H54 (cell line): ENCODE results near the gene TRIM10.
"Not testable (repeated sequence)": the region's sequence is repeated elsewhere in the genome, so short reads cannot be mapped to it uniquely, and the experiment has no call there.

Experiments used
- DNase-seq: peaks from one replicate; pipeline ENCODE4 v3.0.0; 2011; ENCODE audit warnings: low spot score, mixed read lengths; ENCODE audit not compliant: insufficient read length
- FAIRE-seq: peaks from 3 replicates; lab custom pipeline; 2011; peaks lifted over from hg19 to GRCh38; lab: Jason Lieb, UNC
- POLR2A ChIP-seq: IDR thresholded peaks from 2 replicates; pipeline ENCODE4 v1.6.1; 2011; ENCODE audit warnings: low read depth, mild to moderate bottlenecking, low read length

Gene TRIM10

GRCh38 chr6:30136570-30137286, 24.3 kb downstream of the TRIM10 start:
- no peak for TF ChIP-seq POLR2A
- FAIRE-seq (no peak), DNase-seq (no peak)

DNA sequence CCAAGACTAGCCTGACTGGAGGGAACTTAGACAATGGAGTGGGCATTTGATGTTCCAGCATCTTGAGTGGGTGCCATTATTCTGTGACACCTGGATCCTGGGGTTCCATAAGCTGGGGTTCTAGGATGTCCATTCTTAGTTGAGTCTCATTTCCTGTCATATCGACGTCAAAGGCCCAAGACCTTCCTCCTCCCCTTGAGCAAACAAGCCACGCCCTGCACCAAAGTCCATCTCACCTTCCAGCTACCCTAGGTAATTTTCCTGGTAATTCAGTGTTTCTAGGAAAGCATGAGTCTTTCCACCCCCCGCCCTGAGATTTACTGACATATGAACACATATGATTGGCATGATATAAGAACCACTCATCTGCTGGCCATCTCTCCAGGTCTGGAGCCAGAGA, 25.3 kb downstream of the TRIM10 start, which contains the start of gene TRIM40:
TSS of gene TRIM40 (plus strand) at position 384 of the 400 bp plus-strand sequence. CDS start 897 bp downstream, outside the sequence.
- DNase-seq, result no peak
- TF ChIP-seq POLR2A, result no peak
- FAIRE-seq, result no peak

DNA sequence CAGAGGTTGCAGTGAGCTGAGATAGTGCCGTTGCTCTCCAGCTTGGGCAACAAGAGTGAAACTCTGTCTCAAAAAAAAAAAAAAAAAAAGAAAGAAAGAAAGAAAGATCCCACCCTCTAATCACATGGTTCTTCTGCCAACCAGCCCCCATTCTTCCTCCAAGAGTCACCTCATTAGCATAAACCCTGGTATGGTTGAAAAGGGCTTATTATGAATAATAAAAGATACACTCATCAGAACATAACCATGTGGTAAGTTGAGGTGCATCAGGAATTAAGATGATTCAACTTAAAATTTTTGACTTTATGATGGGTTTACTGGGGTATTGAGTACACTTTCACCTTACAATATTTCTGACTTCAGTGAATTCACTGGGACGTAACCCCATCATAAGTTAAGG, 25.9 kb downstream of the TRIM10 start:
- no peak for FAIRE-seq
- TF ChIP-seq POLR2A, result no peak

DNA sequence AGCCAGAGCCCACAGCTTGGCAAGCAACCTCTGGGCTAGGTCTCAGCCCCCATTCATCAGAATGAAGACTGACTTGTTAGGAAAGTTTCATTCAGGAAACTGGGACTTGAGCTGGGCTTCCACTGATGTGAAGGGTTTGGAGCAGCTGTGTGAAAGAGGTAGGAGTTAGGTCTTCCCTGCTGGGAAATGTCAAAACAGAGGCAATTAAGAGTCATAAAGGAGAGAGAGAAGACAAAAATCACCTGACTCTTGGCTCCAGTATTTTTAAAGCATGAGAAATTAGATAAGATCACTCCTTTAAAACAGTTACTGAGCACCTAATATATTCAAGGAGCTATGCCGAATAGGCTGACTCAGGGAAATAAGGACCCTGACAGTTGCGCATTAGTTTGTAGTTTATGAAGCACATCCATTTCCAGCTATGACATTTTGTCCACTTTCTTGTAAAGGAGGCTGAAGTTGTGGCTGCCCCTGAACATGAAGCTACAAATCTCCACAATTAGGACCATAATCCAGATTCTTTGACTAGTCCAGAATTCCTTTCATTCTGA, 29.0 kb downstream of the TRIM10 start:
- DNase-seq, result no peak
- FAIRE-seq, result no peak
- no peak for TF ChIP-seq POLR2A

More for the DNA sequence above, 25.9 kb downstream of the TRIM10 start:
- DNase-seq, result no peak

DNA sequence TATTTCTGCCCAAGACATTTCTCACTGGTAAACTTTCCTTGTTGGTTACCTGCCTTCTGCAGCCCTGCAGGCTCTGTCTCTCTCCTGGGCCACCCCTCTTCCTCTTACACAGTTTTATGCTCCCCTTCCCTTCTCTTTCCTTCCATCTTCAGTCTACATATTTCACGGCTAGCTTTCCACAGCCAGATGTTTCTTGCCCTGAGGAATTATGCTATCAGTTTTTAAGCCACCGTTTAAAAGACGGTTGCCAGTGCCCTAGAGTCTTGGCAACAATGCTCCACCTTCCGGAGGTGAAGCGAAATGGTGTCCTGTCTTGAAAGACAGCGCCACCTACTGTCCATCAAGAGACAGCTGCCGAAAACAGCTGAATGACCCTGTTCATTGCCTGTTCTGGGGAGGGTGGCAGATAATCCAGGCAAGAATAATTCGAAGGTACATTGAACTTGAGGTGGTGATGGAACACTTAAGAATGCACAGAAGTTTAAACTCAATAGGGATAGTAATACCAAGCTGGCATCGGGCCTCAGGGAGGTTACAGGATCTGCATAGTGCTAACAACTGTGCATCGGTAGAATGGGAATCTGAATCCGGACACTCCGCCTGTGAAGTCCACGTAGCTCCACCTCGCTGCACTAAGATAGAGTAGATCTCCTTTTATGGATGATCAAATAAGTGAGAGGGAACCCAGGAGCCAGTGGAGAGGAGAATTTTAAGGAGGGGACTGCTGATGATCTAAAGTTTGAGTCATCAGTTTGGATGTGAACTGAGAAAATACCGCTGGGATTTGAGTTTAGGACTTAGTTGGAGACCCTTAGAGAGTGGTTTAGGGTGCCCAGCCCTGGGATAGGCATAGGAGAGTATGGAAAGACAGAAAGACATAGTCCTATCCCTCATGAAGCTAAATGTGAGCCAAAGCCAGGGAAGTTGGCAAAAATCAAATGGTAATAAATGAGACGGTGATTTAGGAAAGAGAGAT, 29.8 kb downstream of the TRIM10 start:
- no peak for TF ChIP-seq POLR2A
- DNase-seq (peak; percentile 82), FAIRE-seq (peak; percentile 98)

GRCh38 chr6:30130179-30130679, 30.8 kb downstream of the TRIM10 start:
- no peak for DNase-seq
- FAIRE-seq, result no peak
- TF ChIP-seq POLR2A, result no peak

DNA sequence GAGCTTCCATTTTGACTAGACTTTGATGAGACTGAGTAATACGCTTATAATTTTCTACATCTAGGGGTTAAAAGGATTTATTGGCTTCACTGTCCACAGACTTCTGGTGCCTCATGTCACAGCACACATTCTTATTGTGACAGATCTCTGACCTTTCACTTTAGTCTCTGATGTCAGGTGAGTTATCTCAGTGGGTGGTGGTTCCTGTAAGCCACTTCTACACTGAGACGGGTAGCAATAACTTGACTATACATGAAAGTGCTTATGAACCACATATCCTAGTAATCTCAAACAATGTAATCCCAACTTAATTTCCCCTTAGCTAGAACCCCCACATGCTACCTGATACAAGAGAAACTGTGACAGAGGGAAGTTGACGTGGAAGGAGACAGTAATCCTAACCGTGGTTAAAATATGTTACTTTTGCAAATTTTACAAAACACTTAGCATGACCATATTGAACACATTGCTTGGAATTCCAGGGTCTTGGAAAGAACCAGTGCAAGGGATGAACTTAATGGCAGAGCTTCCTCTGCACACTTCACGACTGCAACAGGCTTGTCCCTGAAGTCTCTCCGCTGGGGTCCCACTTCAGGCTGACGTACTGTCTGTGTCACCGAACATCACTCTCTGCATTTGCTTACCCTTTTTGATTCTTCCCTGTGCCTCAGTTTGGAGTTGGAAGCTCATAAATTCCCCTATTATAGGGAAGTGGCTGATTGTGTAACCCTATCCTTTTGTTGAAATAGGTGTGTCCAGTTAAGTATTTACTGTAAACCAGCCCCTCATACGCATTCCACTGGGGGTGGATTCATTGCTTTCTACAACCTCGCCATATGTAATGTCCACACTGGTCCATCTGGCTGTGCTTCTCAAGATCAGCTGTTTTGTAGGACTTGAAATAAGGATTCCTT, 31.5 kb downstream of the TRIM10 start:
- no peak for TF ChIP-seq POLR2A
- FAIRE-seq (no peak), DNase-seq (no peak)

DNA sequence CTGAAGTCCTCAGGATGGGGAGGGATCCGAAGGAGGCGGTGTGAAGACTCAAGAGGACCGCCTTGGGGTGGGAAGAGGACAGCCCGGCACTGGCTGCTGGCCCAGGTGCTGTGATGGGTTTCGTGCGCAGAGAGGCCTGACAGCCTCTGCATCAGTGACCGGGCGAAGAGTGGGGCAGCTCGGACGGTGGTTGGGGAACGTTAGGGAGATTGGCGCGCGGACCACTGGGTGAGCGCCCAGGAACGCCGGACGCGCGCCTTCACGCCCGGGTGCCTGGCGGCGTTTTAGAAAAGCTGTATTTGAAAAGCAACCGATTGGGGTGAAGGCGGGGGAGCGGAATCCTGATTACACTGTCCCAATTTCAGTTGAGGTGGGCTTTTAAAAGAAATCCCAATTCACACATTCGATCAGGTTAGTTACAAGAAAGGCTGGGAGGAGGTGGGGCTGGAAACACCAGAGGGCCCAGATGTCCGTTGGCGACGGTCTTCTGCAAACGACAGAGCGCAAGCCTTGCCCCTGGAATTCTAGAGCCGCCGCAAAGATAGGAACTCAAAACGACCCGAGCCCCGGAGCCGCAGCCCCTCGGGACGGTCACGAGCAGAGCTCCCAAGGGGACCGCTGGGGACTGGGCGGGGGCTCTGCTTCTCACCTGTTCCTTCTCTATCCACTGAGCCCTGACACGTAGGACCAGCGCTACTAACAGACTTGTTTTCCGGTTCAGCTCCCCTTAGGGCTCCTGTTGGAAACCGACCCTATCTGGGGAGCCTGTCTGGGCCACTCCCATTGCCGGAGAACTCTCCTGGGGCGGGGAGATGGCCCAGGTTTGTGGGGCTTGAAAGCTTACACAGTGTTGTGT, 33.5 kb downstream of the TRIM10 start:
- DNase-seq (no peak), FAIRE-seq (no peak)
- TF ChIP-seq POLR2A, result no peak

- FAIRE-seq, result no peak
- TF ChIP-seq POLR2A, result no peak
- no peak for DNase-seq
These were observed 38.5 kb downstream of the TRIM10 start for GRCh38 chr6:30122515-30122914.

GRCh38 chr6:30121446-30122366, 39.3 kb downstream of the TRIM10 start:
- FAIRE-seq (no peak), DNase-seq (no peak)
- no peak for TF ChIP-seq POLR2A

GRCh38 chr6:30118691-30119090, 42.3 kb downstream of the TRIM10 start:
- not testable (repeated sequence) for DNase-seq, FAIRE-seq
